Testis (tissue), 2 donors: ENCODE results near the gene BAMBI.

Experiments used
- POLR2A ChIP-seq: fragments of 450-650 bp; IDR thresholded peaks from one replicate; pipeline ENCODE4 v1.6.1; 2017; ENCODE audit warnings: antibody characterized with exemption, mild to moderate bottlenecking, moderate library complexity
- TF ChIP-seq, protein P1 (sequence below), 3 experiments: fragments of 450-650 bp in 2 of 3; fragments of 200-600 bp in 1 of 3; sonication (generic) in 1 of 3; IDR thresholded peaks; one replicate each; pipeline ENCODE4 v1.5.1; 2016 to 2019; ENCODE audit warnings: antibody characterized with exemption in 3 of 3, mild to moderate bottlenecking in 2 of 3, moderate library complexity in 1 of 3

DNA sequence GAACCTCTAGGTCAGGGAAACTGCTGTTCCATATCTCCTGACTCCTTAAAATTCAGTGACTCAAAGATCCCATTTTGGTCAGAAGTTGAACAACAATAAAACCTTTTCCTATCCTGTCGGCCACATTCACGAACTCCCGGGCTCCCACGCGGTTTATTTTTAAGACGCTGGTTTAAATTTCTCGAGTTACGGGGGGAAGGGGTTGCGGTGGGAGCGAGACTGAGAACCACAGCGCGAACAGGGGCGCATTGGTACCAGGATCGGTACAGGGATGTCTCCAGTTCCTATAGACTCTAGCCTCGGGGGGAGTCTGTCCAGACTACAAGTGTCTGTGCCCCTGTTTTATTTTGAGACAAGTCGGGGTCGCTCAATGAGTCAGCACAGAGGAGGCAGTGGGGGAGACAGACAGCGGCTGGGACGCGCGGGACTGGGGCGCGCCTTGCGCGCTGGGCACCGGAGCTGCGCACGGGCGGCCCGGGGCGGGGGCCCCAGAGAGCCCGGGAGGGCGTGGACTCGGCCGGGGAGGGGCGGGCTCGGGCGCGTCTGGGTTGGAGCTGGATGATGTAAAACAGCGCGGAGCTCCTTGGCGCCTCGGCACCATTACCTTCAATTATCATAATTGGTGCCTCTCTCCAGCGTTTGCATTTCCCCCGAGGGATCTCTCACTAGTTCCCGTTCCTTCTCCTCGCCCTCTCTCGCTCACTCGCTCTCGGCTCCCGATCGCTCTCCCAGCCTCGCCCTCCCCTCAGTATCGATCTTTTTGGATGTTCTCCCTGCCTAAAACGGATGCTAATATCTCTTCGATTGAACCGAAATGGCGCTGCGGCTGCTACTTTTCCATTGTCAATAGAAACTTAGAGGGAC is 8.7 kb upstream of the BAMBI start:
- TF ChIP-seq, protein P1, sequence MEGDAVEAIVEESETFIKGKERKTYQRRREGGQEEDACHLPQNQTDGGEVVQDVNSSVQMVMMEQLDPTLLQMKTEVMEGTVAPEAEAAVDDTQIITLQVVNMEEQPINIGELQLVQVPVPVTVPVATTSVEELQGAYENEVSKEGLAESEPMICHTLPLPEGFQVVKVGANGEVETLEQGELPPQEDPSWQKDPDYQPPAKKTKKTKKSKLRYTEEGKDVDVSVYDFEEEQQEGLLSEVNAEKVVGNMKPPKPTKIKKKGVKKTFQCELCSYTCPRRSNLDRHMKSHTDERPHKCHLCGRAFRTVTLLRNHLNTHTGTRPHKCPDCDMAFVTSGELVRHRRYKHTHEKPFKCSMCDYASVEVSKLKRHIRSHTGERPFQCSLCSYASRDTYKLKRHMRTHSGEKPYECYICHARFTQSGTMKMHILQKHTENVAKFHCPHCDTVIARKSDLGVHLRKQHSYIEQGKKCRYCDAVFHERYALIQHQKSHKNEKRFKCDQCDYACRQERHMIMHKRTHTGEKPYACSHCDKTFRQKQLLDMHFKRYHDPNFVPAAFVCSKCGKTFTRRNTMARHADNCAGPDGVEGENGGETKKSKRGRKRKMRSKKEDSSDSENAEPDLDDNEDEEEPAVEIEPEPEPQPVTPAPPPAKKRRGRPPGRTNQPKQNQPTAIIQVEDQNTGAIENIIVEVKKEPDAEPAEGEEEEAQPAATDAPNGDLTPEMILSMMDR (IDR thresholded peaks at IDR 0.05): no peak
- TF ChIP-seq POLR2A: no peak
